ENCODE data around the gene TRIM38. TPM values are rescaled to one million over a fixed set of nuclear protein-coding genes. Genes with fewer than 3 reads are reported as not detected.
A peak's percentile ranks its signal among the peaks of the same experiment; 100 is the strongest.

Gene TRIM38
- total and polyA plus RNA-seq, 2 of the 13 experiments (the other 11 are each of a cell fraction or from before 2014, with no cell fraction given): 2.5 to 3.1 TPM

DNA sequence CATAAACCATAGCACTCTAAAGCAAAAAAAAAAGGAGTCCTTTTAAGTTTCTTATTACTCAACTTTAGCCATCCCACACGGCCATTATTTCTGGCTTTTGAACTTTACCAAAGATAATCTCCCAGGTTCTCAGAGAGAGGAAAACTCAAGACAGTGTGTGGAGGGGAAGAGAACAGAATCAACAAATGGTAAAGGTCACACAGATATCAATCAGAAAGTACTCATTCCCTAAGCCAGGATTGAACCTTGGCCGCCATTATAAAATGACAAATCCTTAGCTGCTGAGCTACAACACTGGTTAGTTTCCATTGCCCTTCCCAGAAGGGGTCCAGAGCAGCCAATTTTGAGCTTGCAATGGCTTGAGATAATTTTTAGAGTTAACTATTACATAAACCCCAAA, 10.1 kb upstream of the TRIM38 start (continued):
- no peak for TF ChIP-seq ZNF235 (CRISPR knock-in tag; IDR thresholded peaks at IDR 0.05; ENCODE audit: borderline replicate concordance)
- TF ChIP-seq ZBTB8A (CRISPR knock-in tag; IDR thresholded peaks at IDR 0.05; ENCODE audit: borderline replicate concordance, low read depth): no peak
- TF ChIP-seq ZNF431 (CRISPR knock-in tag; IDR thresholded peaks at IDR 0.05; ENCODE audit: borderline replicate concordance, low read depth): no peak
- 0 out of 2 replicates have a peak, but pooled peaks have one; percentile 42 for TF ChIP-seq EHMT2 (IDR thresholded peaks at IDR 0.05; ENCODE audit: borderline replicate concordance, low read depth, low read length)
- no peak for TF ChIP-seq ZNF547 (CRISPR knock-in tag; IDR thresholded peaks at IDR 0.05)

GRCh38 chr6:25953733-25954132, 8.9 kb upstream of the TRIM38 start:
- ChIA-PET CTCF (ENCODE audit: low intra/inter-chr PET ratio, low total read pairs) (no interaction called here), POLR2A (no interaction called here)
- no peak overlapping the region for H3K4me2 ChIP-seq (ENCODE audit: low read depth, low read length)
- no peaks in the 10 kb centered on the region for H3K36me3 ChIP-seq (replicated peaks in 1 of 2; ENCODE audit: control insufficient read depth in 1 of 2, insufficient read depth in 2 of 2, low read length in 2 of 2)
- peaks cover 2% of the 10 kb centered on the region for H3K9me3 ChIP-seq (ENCODE audit: low read length)
- ATAC-seq (no peak), FAIRE-seq (no peak), DNase-seq (ENCODE audit: low spot score) (no peak)
- TF ChIP-seq TEF (CRISPR knock-in tag; IDR thresholded peaks at IDR 0.05) (no peak), NR3C1 (CRISPR knock-in tag; IDR thresholded peaks at IDR 0.05) (no peak), HNRNPH1 (optimal IDR thresholded peaks at IDR 0.05; ENCODE audit: low read depth, low read length) (no peak), ZNF589 (CRISPR knock-in tag; conservative IDR thresholded peaks at IDR 0.05) (no peak), ZNF552 (CRISPR knock-in tag; IDR thresholded peaks at IDR 0.05; ENCODE audit: borderline replicate concordance) (no peak)
- TF ChIP-seq, protein P1, sequence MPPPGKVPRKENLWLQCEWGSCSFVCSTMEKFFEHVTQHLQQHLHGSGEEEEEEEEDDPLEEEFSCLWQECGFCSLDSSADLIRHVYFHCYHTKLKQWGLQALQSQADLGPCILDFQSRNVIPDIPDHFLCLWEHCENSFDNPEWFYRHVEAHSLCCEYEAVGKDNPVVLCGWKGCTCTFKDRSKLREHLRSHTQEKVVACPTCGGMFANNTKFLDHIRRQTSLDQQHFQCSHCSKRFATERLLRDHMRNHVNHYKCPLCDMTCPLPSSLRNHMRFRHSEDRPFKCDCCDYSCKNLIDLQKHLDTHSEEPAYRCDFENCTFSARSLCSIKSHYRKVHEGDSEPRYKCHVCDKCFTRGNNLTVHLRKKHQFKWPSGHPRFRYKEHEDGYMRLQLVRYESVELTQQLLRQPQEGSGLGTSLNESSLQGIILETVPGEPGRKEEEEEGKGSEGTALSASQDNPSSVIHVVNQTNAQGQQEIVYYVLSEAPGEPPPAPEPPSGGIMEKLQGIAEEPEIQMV (CRISPR knock-in tag; IDR thresholded peaks at IDR 0.05; ENCODE audit: low read depth): no peak
- TF ChIP-seq, protein P2, sequence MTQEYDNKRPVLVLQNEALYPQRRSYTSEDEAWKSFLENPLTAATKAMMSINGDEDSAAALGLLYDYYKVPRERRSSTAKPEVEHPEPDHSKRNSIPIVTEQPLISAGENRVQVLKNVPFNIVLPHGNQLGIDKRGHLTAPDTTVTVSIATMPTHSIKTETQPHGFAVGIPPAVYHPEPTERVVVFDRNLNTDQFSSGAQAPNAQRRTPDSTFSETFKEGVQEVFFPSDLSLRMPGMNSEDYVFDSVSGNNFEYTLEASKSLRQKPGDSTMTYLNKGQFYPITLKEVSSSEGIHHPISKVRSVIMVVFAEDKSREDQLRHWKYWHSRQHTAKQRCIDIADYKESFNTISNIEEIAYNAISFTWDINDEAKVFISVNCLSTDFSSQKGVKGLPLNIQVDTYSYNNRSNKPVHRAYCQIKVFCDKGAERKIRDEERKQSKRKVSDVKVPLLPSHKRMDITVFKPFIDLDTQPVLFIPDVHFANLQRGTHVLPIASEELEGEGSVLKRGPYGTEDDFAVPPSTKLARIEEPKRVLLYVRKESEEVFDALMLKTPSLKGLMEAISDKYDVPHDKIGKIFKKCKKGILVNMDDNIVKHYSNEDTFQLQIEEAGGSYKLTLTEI (CRISPR knock-in tag; conservative IDR thresholded peaks at IDR 0.05): no peak
- H2AFZ ChIP-seq (ENCODE audit: low read length): no peak overlapping the region
- H4K20me1 ChIP-seq (ENCODE audit: insufficient read depth, low read length): no peaks in the 10 kb centered on the region
- no peak overlapping the region for H3K4me3 ChIP-seq (replicated peaks in 1 of 3; ENCODE audit: insufficient read depth in 1 of 3, low read depth in 2 of 3, low read length in 3 of 3)
- H3K27ac ChIP-seq (ENCODE audit: extremely low read length, insufficient read depth, low read length): no peak overlapping the region
- H3K79me2 ChIP-seq (ENCODE audit: insufficient read depth, low read length): no peaks in the 10 kb centered on the region
- no peaks in the 10 kb centered on the region for H3K27me3 ChIP-seq (ENCODE audit: control insufficient read depth in 1 of 2, insufficient read depth in 2 of 2, low read length in 2 of 2)
- no peak overlapping the region for H3K9ac ChIP-seq (ENCODE audit: insufficient read depth, low read depth, low read length)
- in situ Hi-C loops (cut with HindIII; ENCODE audit: extremely low pct_ligation_motif_present, low pct_unique_long_range_greater_than_20kb) (no loop called here), intact Hi-C loops (cut with micrococcal nuclease; ENCODE audit: unreplicated experiment) (no loop called here)
- no TSS peak for BruUV-seq (replicated peaks)
- WGBS (ENCODE audit: low lambda C conversion rate): 50% methylated on average over 3 of the region's 3 CpGs
- peaks cover 29% of the 10 kb centered on the region for H3K4me1 ChIP-seq (ENCODE audit: insufficient read depth, low read length)
